AG09309 (cell line): ENCODE data around the gene MIF4GD.
"Not testable (repeated sequence)": the region's sequence is repeated elsewhere in the genome, so short reads cannot be mapped to it uniquely, and the experiment has no call there.

Experiments
- DNase-seq: peaks from one replicate; pipeline ENCODE4 v3.0.0-alpha.2; 2010; ENCODE audit warnings: low read depth
- H3K4me3 ChIP-seq: 2 replicates; pipeline ENCODE4 v1.5.1; 2011; ENCODE audit warnings: mild to moderate bottlenecking, low read depth, low read length, moderate library complexity; ENCODE audit not compliant: control insufficient read depth
- TF ChIP-seq, protein P1 (sequence below): IDR thresholded peaks from 2 replicates; pipeline ENCODE4 v1.5.1; 2011; ENCODE audit warnings: mild to moderate bottlenecking, low read depth, low read length, inconsistent platforms; ENCODE audit not compliant: insufficient read depth, control insufficient read depth; ENCODE audit errors: missing control alignments

MIF4GD gene

GRCh38 chr17:75301049-75301448 lies 30.0 kb upstream of the MIF4GD start:
- no peak for DNase-seq
- H3K4me3 ChIP-seq: no peak overlapping the region
- TF ChIP-seq, protein P1, sequence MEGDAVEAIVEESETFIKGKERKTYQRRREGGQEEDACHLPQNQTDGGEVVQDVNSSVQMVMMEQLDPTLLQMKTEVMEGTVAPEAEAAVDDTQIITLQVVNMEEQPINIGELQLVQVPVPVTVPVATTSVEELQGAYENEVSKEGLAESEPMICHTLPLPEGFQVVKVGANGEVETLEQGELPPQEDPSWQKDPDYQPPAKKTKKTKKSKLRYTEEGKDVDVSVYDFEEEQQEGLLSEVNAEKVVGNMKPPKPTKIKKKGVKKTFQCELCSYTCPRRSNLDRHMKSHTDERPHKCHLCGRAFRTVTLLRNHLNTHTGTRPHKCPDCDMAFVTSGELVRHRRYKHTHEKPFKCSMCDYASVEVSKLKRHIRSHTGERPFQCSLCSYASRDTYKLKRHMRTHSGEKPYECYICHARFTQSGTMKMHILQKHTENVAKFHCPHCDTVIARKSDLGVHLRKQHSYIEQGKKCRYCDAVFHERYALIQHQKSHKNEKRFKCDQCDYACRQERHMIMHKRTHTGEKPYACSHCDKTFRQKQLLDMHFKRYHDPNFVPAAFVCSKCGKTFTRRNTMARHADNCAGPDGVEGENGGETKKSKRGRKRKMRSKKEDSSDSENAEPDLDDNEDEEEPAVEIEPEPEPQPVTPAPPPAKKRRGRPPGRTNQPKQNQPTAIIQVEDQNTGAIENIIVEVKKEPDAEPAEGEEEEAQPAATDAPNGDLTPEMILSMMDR: no peak

DNA sequence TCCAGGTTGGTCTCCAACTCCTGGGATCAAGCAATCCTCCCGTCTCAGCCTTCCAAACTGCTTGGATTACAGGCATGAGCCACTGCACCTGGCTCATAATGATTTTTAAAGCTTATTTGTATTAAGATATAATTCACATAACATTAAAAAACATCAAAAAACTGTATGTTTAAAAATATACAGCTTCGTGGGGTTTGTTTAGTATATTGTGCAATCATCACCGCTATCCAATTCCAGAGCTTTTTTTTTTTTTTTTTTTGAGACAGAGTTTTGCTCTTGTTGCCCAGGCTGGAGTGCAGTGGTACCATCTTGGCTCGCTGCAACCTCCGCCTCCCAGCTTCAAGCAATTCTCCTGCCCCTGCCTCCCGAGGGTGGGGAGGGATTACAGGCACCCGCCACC lies 29.2 kb upstream of the MIF4GD start:
- no peak for DNase-seq
- TF ChIP-seq, protein P1: no peak
- H3K4me3 ChIP-seq: no peak overlapping the region

GRCh38 chr17:75295201-75296158 lies 24.4 kb upstream of the MIF4GD start:
- TF ChIP-seq, protein P1: no peak
- DNase-seq: no peak
- H3K4me3 ChIP-seq: no peak overlapping the region

GRCh38 chr17:75292810-75293448 lies 21.9 kb upstream of the MIF4GD start:
- not testable (repeated sequence) for DNase-seq, H3K4me3 ChIP-seq

- DNase-seq: no peak
- TF ChIP-seq, protein P1: peak; percentile 20
- H3K4me3 ChIP-seq: peak overlapping the region; percentile 76
These were observed 18.9 kb upstream of the MIF4GD start for GRCh38 chr17:75289832-75290337.

- DNase-seq: peak; percentile 95
- H3K4me3 ChIP-seq: peak within 1 kb of the TSS; percentile 76
- TF ChIP-seq, protein P1: no peak
These were observed 18.2 kb upstream of the MIF4GD start, which contains the start of gene SLC25A19 for GRCh38 chr17:75289115-75289831. TSS of gene SLC25A19 (minus strand) at chr17:75289433. CDS start at chr17:75286764, 2,669 bp downstream.
